Measurements from ENCODE around the gene PDE7B.

The PDE7B gene

DNA sequence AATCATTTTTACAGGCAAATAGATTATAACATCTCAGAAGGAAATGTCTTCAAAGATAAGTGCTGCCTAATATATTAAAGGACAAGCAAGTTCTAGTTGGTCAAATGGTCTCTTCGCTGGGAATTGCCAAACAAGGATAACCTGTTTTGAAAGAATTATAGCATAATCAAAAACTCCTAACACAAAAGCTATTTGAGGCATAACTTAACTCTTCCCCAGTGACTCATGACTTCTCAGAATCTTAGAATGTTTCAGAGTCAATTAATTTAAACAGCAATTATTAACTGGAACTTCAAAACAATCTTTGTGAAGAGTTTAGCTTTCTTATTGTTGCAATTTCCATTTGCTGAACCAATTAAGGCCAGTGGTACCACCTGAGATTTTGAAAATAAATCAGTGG, 272.0 kb downstream of the PDE7B start:
- Histone ChIP-seq H3K27ac (no peak overlapping the region), H3K4me3 (no peak overlapping the region)
- no peak for DNase-seq (ENCODE audit: low spot score)
- TF ChIP-seq CTCF (IDR thresholded peaks at IDR 0.05) = no peak

GRCh38 chr6:136125585-136125984, 274.1 kb downstream of the PDE7B start:
- no peak overlapping the region for H3K4me3 ChIP-seq
- no peak for TF ChIP-seq CTCF (IDR thresholded peaks at IDR 0.05)
- no peak overlapping the region for H3K27ac ChIP-seq
- DNase-seq (ENCODE audit: low spot score) = no peak

DNA sequence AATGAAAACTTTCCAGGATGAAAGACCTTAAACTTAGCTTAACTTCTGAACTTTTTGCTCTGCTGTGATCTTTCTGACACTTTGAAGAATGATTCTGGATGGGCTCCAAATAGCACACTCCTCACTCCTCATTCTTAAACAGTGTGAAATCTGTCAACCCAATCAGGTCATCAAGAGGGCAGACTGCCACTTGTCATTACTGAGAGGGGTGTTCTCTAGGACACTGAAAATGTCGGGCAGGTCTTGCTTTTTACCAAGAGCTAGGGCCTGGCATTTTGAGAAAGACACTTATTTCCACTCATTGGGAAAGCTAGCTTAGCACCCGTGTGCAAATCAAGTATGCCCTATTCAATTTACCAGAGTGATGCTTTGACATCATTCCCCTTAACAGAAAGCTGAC, 276.4 kb downstream of the PDE7B start:
- no peak for TF ChIP-seq CTCF (IDR thresholded peaks at IDR 0.05)
- Histone ChIP-seq H3K4me3 (no peak overlapping the region), H3K27ac (no peak overlapping the region)
- no peak for DNase-seq (ENCODE audit: low spot score)

DNA sequence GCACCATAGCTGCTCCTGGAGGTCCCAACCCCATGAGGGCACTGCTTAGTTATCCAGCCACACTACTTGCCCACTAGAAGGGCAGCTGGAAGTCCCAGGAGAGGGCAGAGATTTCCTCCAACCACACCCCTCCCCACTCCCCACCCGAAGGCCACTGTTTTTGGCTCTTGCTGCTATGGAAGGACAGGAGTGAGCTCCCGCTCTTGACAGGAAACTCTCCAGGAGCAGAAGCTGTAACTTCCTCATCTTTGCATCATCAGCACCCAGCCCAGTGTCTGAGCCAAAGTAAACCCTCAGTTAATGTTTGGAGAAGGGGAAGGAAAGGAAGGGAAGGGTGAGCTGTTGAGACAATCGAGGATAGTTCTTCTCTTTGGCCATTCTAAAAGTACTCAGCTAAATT, 277.9 kb downstream of the PDE7B start:
- H3K27ac ChIP-seq = no peak overlapping the region
- H3K4me3 ChIP-seq = no peak overlapping the region
- no peak for TF ChIP-seq CTCF (IDR thresholded peaks at IDR 0.05)
- no peak for DNase-seq (ENCODE audit: low spot score)

DNA sequence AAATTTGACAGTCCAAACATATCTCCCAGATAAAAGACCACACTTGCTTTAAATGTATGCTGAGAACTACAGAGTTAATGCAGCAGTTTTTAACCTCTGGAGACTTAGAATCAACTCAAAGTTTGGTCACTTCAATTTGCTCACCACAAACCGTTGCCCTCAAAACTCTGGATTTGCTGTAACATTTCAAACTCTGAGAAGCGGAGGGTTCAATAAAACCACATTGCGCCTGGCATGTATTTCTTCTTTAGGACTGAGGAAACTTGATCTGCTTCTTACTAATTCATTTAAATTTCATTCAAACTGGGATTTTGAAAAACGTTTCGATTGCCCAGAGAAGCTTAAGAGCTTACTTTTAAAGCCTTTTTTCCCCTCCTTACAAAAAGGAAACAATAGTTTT, 282.8 kb downstream of the PDE7B start:
- no peak overlapping the region for H3K4me3 ChIP-seq
- DNase-seq (ENCODE audit: low spot score) = no peak
- no peak for TF ChIP-seq CTCF (IDR thresholded peaks at IDR 0.05)

GRCh38 chr6:136134751-136135150, 283.2 kb downstream of the PDE7B start:
- DNase-seq (ENCODE audit: low spot score) = no peak
- TF ChIP-seq CTCF (IDR thresholded peaks at IDR 0.05) = no peak
- H3K27ac ChIP-seq = no peak overlapping the region
- no peak overlapping the region for H3K4me3 ChIP-seq

More for the DNA sequence above, 282.8 kb downstream of the PDE7B start:
- H3K27ac ChIP-seq = no peak overlapping the region

DNA sequence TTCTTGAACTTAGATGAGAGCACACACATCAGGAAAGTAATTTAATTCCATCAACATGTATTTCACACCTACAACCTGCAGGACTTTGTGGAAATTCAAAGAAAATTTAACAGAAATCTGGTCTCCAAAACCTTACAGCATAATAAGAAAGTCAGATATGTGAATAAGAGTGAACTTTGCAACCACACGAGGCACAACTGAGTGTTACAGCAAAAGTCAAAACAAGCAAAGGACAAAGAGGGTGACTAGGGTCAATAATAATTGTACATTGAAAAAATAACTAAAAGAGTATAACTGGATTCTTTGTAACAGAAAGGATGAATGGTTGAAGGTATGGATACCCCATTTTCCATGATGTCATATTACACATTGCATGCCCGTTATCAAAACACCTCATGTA, 284.8 kb downstream of the PDE7B start:
- DNase-seq (ENCODE audit: low spot score) = no peak
- no peak overlapping the region for H3K4me3 ChIP-seq
- H3K27ac ChIP-seq = no peak overlapping the region
- no peak for TF ChIP-seq CTCF (IDR thresholded peaks at IDR 0.05)
